Hepatocyte (in vitro differentiated cells): ENCODE results near the gene ZFP62.
"Not testable (repeated sequence)": the region's sequence is repeated elsewhere in the genome, so short reads cannot be mapped to it uniquely, and the experiment has no call there.

Source experiments
- CTCF ChIP-seq: fragments of 200-600 bp; sonication (generic); IDR thresholded peaks from 2 replicates; pipeline ENCODE4 v1.5.1; 2016; ENCODE audit warnings: antibody characterized with exemption, mild to moderate bottlenecking; ENCODE audit not compliant: poor library complexity
- EZH2 ChIP-seq: fragments of 200-600 bp; sonication (generic); IDR thresholded peaks from 2 replicates; pipeline ENCODE4 v1.6.1; 2016; ENCODE audit warnings: antibody characterized with exemption, mild to moderate bottlenecking, borderline replicate concordance
- EZH2phosphoT487 ChIP-seq: fragments of 200-600 bp; sonication (generic); IDR thresholded peaks from one replicate; pipeline ENCODE4 v1.6.1; 2018; ENCODE audit warnings: antibody characterized with exemption, mild to moderate bottlenecking, low read depth, moderate library complexity; ENCODE audit not compliant: unreplicated experiment, severe bottlenecking

- not testable (repeated sequence) for TF ChIP-seq CTCF, EZH2phosphoT487, EZH2
Observed at GRCh38 chr5:180827374-180827773, 33.7 kb downstream of the ZFP62 start.
